SU-DHL-6 (cell line): ENCODE measurements around the gene CNTFR.

Source experiments
- H2AFZ ChIP-seq: fragments of 200-600 bp; sonication (generic); 2 replicates; pipeline ENCODE4 v1.6.1; 2014; ENCODE audit warnings: low read depth, mild to moderate bottlenecking, moderate library complexity, mixed read lengths, antibody characterized with exemption, low read length; ENCODE audit not compliant: severe bottlenecking
- H3F3A ChIP-seq: fragments of 200-600 bp; shearing (Covaris generic); 2 replicates; pipeline ENCODE4 v1.6.0; 2016; ENCODE audit warnings: antibody characterized with exemption, mild to moderate bottlenecking; ENCODE audit not compliant: insufficient read depth
- H3K27ac ChIP-seq: fragments of 200-600 bp; sonication (generic); 2 replicates; pipeline ENCODE4 v1.5.1; 2016; ENCODE audit warnings: low read depth, mild to moderate bottlenecking, low read length, moderate library complexity, mixed read lengths
- H3K27me3 ChIP-seq: fragments of 200-600 bp; sonication (generic), shearing (Covaris generic); 2 replicates; pipeline ENCODE4 v1.6.0; 2014; ENCODE audit warnings: mild to moderate bottlenecking, low read length
- H3K36me3 ChIP-seq: fragments of 200-600 bp; sonication (generic); 2 replicates; pipeline ENCODE4 v1.6.1; 2014; ENCODE audit warnings: mild to moderate bottlenecking, low read length, mixed read lengths
- H3K4me2 ChIP-seq: fragments of 300-600, 200-600 bp; shearing (Covaris generic), sonication (generic); 2 replicates; pipeline ENCODE4 v1.6.0; 2014; ENCODE audit warnings: low read length, low read depth, mild to moderate bottlenecking; ENCODE audit not compliant: poor library complexity, severe bottlenecking
- H3K4me3 ChIP-seq: fragments of 200-600 bp; sonication (generic); 2 replicates; pipeline ENCODE4 v1.5.1; 2014; ENCODE audit warnings: antibody characterized with exemption, low read length, mild to moderate bottlenecking, mixed read lengths; ENCODE audit not compliant: insufficient read depth, poor library complexity, severe bottlenecking
- H3K79me2 ChIP-seq: fragments of 200-600 bp; sonication (generic); 2 replicates; pipeline ENCODE4 v1.6.1; 2014; ENCODE audit warnings: mild to moderate bottlenecking, low read length, moderate library complexity; ENCODE audit not compliant: insufficient read depth
- H3K9ac ChIP-seq: fragments of 200-600 bp; sonication (generic); 2 replicates; pipeline ENCODE4 v1.7.0; 2014; ENCODE audit warnings: mild to moderate bottlenecking, low read length
- H3K9me2 ChIP-seq: fragments of 200-600 bp; sonication (generic); replicated peaks from 2 replicates; pipeline ENCODE4 v1.6.1; 2014; ENCODE audit warnings: low read length; ENCODE audit not compliant: insufficient read depth
- H3K9me3 ChIP-seq: fragments of 200-600 bp; sonication (generic); 2 replicates; pipeline ENCODE4 v1.6.1; 2014; ENCODE audit warnings: low read length, mixed read lengths; ENCODE audit not compliant: insufficient read depth
- H4K20me1 ChIP-seq: fragments of 200-600 bp; sonication (generic); 2 replicates; pipeline ENCODE4 v1.6.1; 2014; ENCODE audit warnings: low read depth, mild to moderate bottlenecking, antibody characterized with exemption, low read length, moderate library complexity, mixed read lengths
- EZH2phosphoT487 ChIP-seq: fragments of 200-600 bp; sonication (generic), shearing (Covaris generic); conservative IDR thresholded peaks from 2 replicates; pipeline ENCODE4 v1.6.1; 2018; ENCODE audit warnings: mild to moderate bottlenecking, antibody characterized with exemption, low read length, moderate library complexity, mixed read lengths
- TF ChIP-seq, protein P1 (sequence below): fragments of 200-600 bp; sonication (generic); IDR thresholded peaks from one replicate; pipeline ENCODE4 v1.5.1; 2017; ENCODE audit warnings: antibody characterized with exemption, mild to moderate bottlenecking, low read length, moderate library complexity; ENCODE audit not compliant: insufficient read depth, poor library complexity, severe bottlenecking

Gene CNTFR

DNA sequence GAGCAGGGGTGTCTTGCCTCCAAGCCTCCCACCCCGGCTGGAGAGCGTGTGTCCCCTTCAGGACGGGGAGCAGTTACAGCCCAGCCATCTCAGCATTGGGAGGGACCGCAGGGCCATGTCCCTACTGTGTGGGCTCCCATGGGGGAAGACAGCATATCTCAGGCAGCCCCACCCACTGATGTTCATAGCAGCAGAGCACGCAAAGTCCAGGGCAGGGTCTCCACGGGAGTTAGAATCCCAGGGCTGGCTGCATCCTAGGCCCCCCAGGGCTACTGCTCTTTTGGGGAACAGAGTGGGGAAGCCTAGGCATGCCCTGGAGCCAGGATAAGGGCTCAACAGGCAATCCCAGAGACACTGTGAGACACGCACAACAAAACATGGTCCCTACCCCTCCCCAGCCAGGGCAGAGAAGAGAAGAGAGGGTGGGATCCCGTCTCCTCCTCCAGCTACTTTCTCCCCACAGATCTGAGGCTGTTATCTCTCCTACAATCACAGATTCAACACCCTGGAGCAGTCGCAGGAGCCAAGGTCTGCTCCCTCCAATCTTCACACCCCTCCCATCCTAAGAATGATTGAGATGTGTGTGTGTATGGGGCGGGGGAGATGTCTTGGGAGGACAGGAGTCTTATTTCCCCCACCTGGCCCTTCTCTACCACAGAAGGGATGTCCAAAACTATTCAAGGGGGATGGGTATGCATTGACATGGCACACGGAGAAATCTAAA, 3.4 kb downstream of the CNTFR start:
- Histone ChIP-seq H2AFZ (no peak overlapping the region), H3K27me3 (no peaks in the 10 kb centered on the region), H3F3A (no peaks in the 10 kb centered on the region), H3K79me2 (no peaks in the 10 kb centered on the region), H3K9me2 (no peaks in the 10 kb centered on the region), H3K36me3 (no peaks in the 10 kb centered on the region), H4K20me1 (no peaks in the 10 kb centered on the region), H3K9me3 (no peaks in the 10 kb centered on the region), H3K27ac (no peak overlapping the region), H3K4me3 (no peak overlapping the region), H3K4me2 (no peak overlapping the region), H3K9ac (no peak overlapping the region)
- TF ChIP-seq, protein P1, sequence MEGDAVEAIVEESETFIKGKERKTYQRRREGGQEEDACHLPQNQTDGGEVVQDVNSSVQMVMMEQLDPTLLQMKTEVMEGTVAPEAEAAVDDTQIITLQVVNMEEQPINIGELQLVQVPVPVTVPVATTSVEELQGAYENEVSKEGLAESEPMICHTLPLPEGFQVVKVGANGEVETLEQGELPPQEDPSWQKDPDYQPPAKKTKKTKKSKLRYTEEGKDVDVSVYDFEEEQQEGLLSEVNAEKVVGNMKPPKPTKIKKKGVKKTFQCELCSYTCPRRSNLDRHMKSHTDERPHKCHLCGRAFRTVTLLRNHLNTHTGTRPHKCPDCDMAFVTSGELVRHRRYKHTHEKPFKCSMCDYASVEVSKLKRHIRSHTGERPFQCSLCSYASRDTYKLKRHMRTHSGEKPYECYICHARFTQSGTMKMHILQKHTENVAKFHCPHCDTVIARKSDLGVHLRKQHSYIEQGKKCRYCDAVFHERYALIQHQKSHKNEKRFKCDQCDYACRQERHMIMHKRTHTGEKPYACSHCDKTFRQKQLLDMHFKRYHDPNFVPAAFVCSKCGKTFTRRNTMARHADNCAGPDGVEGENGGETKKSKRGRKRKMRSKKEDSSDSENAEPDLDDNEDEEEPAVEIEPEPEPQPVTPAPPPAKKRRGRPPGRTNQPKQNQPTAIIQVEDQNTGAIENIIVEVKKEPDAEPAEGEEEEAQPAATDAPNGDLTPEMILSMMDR: no peak
- no peak for TF ChIP-seq EZH2phosphoT487

DNA sequence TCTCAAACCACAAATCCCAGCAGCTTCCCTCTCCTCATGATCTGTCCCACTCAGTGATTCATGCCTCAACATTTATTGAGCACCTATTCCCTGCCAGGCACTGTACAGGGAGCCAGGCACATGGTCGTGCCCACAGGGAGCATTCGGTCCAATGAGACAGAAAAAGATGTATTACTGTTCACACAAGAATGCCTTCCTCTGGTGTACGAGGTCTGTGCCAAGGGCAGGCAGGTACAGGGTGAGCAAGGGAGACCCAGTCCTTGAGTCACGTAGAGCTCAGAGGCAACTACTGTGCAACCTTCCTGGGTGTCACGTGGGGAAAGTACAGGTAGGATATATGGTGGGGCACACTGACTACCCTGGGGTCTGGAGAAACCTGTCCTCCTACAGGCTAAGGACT, 4.6 kb downstream of the CNTFR start:
- H3K27me3 ChIP-seq: no peaks in the 10 kb centered on the region

DNA sequence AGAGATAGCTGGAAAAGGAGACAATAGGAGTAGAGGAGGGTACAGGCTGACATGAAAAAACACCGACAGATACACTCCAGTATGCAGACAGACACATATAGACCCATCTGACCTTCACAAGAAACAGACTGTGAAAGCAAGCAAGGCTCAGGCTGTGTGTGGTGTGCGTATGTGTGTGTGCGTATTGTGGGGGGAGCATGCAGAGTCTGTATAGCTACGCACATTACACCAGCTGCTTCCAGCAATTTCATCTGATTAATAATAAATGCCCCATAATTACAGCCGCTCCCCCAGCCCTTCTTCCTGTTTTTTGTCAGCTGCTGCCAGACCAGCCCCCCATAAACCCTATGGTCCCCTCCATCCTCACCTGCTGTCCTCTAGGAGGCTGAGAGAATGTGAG, 6.7 kb downstream of the CNTFR start:
- Histone ChIP-seq H3K9me3 (no peaks in the 10 kb centered on the region), H3K27ac (no peak overlapping the region), H3K79me2 (no peaks in the 10 kb centered on the region), H3K36me3 (no peaks in the 10 kb centered on the region), H4K20me1 (no peaks in the 10 kb centered on the region), H3F3A (no peaks in the 10 kb centered on the region), H3K4me3 (no peak overlapping the region), H3K4me2 (no peak overlapping the region), H2AFZ (no peak overlapping the region), H3K9me2 (no peaks in the 10 kb centered on the region), H3K9ac (no peak overlapping the region), H3K27me3 (no peaks in the 10 kb centered on the region)
- TF ChIP-seq EZH2phosphoT487: no peak
- TF ChIP-seq, protein P1: no peak

More for the DNA sequence above, 4.6 kb downstream of the CNTFR start:
- Histone ChIP-seq H3K9me3 (no peaks in the 10 kb centered on the region), H3K4me2 (no peak overlapping the region), H3K4me3 (no peak overlapping the region), H3K36me3 (no peaks in the 10 kb centered on the region), H4K20me1 (no peaks in the 10 kb centered on the region), H2AFZ (no peak overlapping the region), H3K9ac (no peak overlapping the region), H3K79me2 (no peaks in the 10 kb centered on the region), H3F3A (no peaks in the 10 kb centered on the region), H3K9me2 (no peaks in the 10 kb centered on the region), H3K27ac (no peak overlapping the region)
- no peak for TF ChIP-seq EZH2phosphoT487
- TF ChIP-seq, protein P1: no peak
